Measurements from ENCODE around the gene NUP98.

- TF ChIP-seq CTCF (IDR thresholded peaks at IDR 0.05 in 4 of 5, conservative IDR thresholded peaks at IDR 0.05 in 1 of 5) (no peak), POLR2A (IDR thresholded peaks at IDR 0.05) (no peak)
Observed at GRCh38 chr11:3822312-3822711, 25.0 kb upstream of the NUP98 start.

Measured in gastrocnemius medialis (tissue), 4 donors.